Muscle of back (tissue), 11 donors: ENCODE measurements around the gene MRC2. TPM values are rescaled to one million over a fixed set of nuclear protein-coding genes. Genes with fewer than 3 reads are reported as not detected.
"Not testable (repeated sequence)": the region's sequence is repeated elsewhere in the genome, so short reads cannot be mapped to it uniquely, and the experiment has no call there.

Experiments used
- DNase-seq, 3 donors: peaks; one replicate each; pipeline versions ENCODE4 v3.0.0 to v3.0.0-alpha.2; 2013
- polyA plus RNA-seq, 10 donors: library from polyadenylated mRNA; unstranded; fragments of 120-200 nt; gene quantifications; one replicate each; pipeline ENCODE4 v1.2.1, GENCODE V29; 2013; ENCODE audit not compliant: insufficient read length in 10 of 10

The MRC2 gene
- polyA plus RNA-seq, 10 donors: 112 to 237 (median 150) TPM

- DNase-seq: no peak
These were observed 48.2 kb downstream of the MRC2 start for GRCh38 chr17:62675701-62676100.

- no peak for DNase-seq
These were observed 48.9 kb downstream of the MRC2 start for GRCh38 chr17:62676231-62676943.

GRCh38 chr17:62676952-62677596, 49.6 kb downstream of the MRC2 start:
- DNase-seq: no peak

DNA sequence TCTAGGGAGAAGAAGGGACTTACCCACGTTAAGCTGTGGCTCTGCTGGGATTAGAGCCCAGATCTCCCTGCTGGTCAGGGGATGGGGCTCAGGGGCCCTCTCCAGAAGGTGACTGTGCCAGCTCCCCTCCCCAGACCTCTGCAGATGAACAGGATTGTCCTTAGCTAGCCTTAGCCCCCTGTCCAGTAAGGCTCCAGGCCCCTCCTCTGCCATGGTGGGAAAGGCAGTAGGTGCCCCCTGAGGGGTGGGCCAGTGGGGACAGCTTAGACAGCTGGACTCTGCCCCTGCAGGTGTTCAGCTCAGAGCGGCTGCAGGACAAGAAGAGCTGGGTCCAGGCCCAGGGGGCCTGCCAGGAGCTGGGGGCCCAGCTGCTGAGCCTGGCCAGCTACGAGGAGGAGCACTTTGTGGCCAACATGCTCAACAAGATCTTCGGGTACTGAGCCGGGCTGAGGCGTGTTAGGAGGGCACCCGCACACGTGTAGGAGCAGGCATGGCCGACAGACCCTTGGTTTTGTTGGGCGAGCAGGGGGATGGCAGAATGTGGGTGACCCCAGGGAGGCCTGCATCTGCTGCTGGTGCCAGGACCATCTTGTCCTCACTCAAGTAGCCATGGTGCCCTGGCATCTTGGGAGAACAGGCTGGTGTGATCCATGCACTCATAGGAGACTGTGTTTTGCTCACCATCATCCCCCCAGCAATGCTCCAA, 50.9 kb downstream of the MRC2 start:
- no peak for DNase-seq

- DNase-seq: no peak
These were observed 52.5 kb downstream of the MRC2 start for GRCh38 chr17:62679866-62680377.

DNA sequence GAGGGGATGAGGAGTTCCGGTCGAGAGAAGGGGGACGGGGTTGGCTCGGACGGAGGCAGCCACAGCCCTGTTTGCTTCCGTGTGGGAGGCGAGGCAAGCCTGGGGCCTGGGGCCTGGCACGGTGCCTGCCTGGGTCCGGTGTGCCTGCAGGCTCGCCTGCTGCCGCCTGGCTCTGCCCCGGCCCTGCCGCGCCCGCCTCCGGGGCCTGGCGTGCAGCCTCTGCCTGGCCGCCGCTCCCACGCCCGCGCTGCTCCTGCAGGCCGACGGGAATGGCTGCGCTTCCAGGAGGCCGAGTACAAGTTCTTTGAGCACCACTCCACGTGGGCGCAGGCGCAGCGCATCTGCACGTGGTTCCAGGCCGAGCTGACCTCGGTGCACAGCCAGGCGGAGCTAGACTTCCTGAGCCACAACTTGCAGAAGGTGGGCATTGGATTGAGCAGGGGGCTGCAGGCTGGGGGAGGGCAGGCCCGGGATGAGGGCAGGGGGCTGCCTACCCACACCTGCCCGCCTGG, 53.1 kb downstream of the MRC2 start:
- DNase-seq: no peak

DNA sequence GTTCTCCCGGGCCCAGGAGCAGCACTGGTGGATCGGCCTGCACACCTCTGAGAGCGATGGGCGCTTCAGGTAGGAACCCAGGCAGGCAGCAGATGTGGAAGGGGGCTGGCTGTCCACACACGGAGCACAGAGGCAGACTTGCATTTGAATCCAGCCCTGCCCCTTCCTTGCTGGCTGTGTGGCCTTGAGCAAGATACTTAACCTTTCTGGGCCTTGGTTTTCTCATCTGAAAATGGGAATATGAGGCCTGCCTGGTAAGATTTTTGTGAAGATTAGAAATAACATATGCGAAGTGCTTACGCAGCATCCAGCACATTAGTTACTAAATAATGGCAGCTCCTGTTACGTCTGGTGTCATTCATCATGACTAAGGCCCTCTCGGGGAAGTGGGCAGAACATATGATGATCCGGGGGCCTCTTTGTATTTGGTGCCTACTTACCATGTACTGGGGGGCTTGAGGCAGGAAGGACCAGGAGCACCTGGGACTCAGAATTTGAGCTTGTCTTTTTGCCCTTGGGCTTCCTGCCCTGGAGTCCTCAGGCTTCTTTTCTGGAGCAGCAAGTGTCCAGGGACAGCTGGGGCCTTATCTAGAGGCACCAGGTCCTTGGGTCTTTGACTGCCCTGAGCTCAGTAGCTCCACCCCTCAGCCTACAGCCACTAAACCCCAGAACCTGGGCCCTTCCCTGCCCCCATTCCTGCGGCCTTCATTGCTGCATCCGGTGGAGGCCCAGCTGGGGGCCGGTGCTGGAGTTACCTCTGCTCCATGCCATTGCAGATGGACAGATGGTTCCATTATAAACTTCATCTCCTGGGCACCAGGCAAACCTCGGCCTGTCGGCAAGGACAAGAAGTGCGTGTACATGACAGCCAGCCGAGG, 53.8 kb downstream of the MRC2 start:
- DNase-seq: no peak

- DNase-seq: no peak
These were observed 54.5 kb downstream of the MRC2 start for GRCh38 chr17:62681939-62682381.

DNA sequence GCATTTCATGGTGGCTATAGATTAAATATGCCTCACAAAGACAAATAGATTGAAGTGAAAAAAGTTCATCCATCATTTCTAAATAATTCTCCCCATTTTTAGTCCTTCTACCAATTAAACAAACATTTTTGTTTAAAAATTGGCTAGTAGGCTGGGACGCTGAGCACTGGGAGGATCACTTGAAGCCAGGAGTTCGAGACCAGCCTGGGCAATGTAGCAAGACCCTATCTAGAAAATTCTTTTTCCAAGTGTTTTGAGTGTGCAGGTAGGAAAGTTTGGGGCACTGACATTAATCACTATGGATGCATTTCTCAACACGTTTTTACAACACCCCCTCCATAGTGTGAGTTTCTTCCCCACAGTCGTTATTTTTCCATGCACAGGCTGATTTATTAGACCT, 56.7 kb downstream of the MRC2 start:
- no peak for DNase-seq

DNA sequence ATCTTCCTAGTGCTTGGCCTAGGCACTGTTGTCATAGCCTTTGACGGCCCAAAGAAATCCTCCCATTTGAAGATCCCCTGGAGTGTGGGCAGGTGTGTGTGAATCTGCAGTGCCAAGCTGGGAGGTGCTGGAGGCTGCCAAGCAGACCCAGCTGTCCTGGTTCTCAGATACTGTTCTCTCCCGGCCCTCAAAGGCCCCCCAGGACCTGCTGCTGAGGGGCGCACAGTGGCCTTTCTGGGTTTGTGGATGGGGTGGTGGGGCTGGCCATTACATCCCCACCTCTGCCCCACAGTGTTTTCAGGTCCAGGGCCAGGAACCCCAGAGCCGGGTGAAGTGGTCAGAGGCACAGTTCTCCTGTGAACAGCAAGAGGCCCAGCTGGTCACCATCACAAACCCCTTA, 60.5 kb downstream of the MRC2 start:
- no peak for DNase-seq

- DNase-seq: no peak
These were observed 61.1 kb downstream of the MRC2 start for GRCh38 chr17:62688398-62689160.

GRCh38 chr17:62689441-62690167, 62.1 kb downstream of the MRC2 start:
- DNase-seq: no peak

DNA sequence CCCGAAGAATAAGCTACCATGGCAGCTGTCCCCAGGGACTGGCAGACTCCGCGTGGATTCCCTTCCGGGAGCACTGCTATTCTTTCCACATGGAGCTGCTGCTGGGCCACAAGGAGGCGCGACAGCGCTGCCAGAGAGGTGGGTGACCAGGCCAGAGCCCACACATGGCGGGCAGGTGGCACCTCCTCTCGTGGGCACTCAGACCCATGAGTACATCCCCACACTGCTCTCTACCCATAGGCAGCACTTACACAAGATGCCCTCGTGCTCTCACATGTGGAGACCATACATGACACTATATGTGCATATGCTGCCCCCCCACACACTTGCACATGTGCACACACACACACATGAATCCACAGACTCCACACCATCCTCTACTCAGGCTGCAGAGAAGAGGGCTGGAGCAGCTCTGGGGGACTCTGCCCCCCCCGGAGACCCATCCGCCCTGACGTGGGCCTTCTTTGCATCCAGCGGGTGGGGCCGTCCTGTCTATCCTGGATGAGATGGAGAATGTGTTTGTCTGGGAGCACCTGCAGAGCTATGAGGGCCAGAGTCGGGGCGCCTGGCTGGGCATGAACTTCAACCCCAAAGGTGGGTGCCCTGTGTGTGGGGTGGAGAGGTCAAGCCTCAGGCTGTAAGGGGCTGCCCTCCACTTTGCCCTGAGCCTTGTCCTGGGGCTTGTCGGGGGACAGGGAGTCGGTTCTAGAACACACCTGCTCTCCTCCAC, 62.9 kb downstream of the MRC2 start:
- DNase-seq: no peak

DNA sequence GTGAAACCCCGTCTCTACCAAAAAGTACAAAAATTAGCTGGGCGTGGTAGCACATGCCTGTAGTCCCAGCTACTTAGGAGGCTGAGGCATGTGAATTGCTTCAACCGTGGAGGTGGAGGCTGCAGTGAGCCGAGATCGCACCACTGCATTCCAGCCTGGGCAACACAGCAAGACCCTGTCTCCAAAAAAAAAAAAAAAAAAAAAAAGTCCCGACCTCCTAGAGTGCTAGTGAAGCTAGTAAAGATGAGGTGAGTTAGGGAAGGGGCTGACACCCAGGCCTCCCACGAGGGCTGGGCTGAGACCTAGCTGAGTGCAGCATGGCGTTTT, 64.1 kb downstream of the MRC2 start:
- not testable (repeated sequence) for DNase-seq

DNA sequence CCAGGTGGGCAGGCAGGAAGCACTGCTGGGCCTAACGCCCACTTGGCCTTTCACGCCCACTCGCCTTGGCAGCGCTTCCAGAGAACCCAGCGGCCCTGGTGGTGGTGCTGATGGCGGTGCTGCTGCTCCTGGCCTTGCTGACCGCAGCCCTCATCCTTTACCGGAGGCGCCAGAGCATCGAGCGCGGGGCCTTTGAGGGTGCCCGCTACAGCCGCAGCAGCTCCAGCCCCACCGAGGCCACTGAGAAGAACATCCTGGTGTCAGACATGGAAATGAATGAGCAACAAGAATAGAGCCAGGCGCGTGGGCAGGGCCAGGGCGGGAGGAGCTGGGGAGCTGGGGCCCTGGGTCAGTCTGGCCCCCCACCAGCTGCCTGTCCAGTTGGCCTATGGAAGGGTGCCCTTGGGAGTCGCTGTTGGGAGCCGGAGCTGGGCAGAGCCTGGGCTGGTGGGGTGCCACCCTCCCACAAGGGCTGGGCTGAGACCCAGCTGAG, 64.7 kb downstream of the MRC2 start:
- no peak for DNase-seq

GRCh38 chr17:62692721-62693431, 65.4 kb downstream of the MRC2 start:
- no peak for DNase-seq

- no peak for DNase-seq
These were observed 66.3 kb downstream of the MRC2 start for GRCh38 chr17:62693616-62694409.
